Uterus (tissue), 2 donors: ENCODE data around the gene RAB18.

Experiments used
- CTCF ChIP-seq, 4 experiments: fragments of 200-600 bp in 2 of 4; fragments of 450-650 bp in 2 of 4; sonication (generic) in 2 of 4; IDR thresholded peaks; one replicate each; pipeline ENCODE4 v1.5.1; 2016 to 2019; ENCODE audit warnings: antibody characterized with exemption in 4 of 4, mild to moderate bottlenecking in 2 of 4, moderate library complexity in 1 of 4
- POLR2A ChIP-seq, 2 donors: fragments of 450-650 bp; IDR thresholded peaks; one replicate each; pipeline ENCODE4 v1.6.1; 2016; ENCODE audit warnings: antibody characterized with exemption in 2 of 2, mild to moderate bottlenecking in 1 of 2, moderate library complexity in 1 of 2

GRCh38 chr10:27518261-27518660 lies 14.2 kb downstream of the RAB18 start:
- TF ChIP-seq CTCF (IDR thresholded peaks at IDR 0.05) = no peak
- no peak for TF ChIP-seq POLR2A (IDR thresholded peaks at IDR 0.05)
